K562 (cell line): ENCODE measurements around the gene EXOC4.

Experiments
- CHD2 ChIP-seq: IDR thresholded peaks from 2 replicates; pipeline ENCODE4 v1.6.1; 2011; ENCODE audit warnings: low read depth, low read length
- ESRRA ChIP-seq: fragments of 450-650 bp; IDR thresholded peaks from 2 replicates; pipeline ENCODE4 v1.6.1; 2014; ENCODE audit warnings: low read depth, mild to moderate bottlenecking, moderate library complexity, borderline replicate concordance
- HNRNPL ChIP-seq: fragments of 200-400 bp; formaldehyde crosslinking; IDR thresholded peaks from 2 replicates; pipeline ENCODE4 v1.6.1; 2017; ENCODE audit warnings: low read depth, mild to moderate bottlenecking, low read length
- MXI1 ChIP-seq: IDR thresholded peaks from 2 replicates; pipeline ENCODE4 v1.6.1; 2011; ENCODE audit warnings: low read depth, mild to moderate bottlenecking, improper control_type of control experiment, low read length
- POLR2AphosphoS5 ChIP-seq: IDR thresholded peaks from 2 replicates; pipeline ENCODE4 v1.6.1; 2011; ENCODE audit warnings: mild to moderate bottlenecking, low read depth, low read length, moderate library complexity; ENCODE audit not compliant: control insufficient read depth, insufficient read depth
- RBFOX2 ChIP-seq: fragments of 200-400 bp; formaldehyde crosslinking; IDR thresholded peaks from 2 replicates; pipeline ENCODE4 v1.6.1; 2017; ENCODE audit warnings: low read depth, mild to moderate bottlenecking, low read length, moderate library complexity
- SIN3A ChIP-seq, 2 experiments: fragments of 150-350 bp in 1 of 2; IDR thresholded peaks; 2 replicates each; pipeline ENCODE4 v1.6.1; 2011 to 2016; ENCODE audit warnings: borderline replicate concordance in 2 of 2, low read depth in 2 of 2, low read length in 2 of 2, mild to moderate bottlenecking in 2 of 2, moderate library complexity in 2 of 2; ENCODE audit not compliant: control insufficient read depth in 1 of 2
- TAL1 ChIP-seq: fragments of 450-650 bp; IDR thresholded peaks from 2 replicates; pipeline ENCODE4 v1.6.1; 2016; ENCODE audit warnings: mild to moderate bottlenecking
- TCF7 ChIP-seq: sonication (generic); IDR thresholded peaks from 2 replicates; pipeline ENCODE4 v1.6.1; 2016; ENCODE audit warnings: antibody characterized with exemption, borderline replicate concordance
- TCF7L2 ChIP-seq: fragments of 150-350 bp; IDR thresholded peaks from 2 replicates; pipeline ENCODE4 v1.6.1; 2016; ENCODE audit warnings: low read depth, mild to moderate bottlenecking, low read length, moderate library complexity
- ZSCAN32 ChIP-seq: fragments of 450-650 bp; formaldehyde crosslinking; IDR thresholded peaks from 2 replicates; pipeline ENCODE4 v1.4.0; 2020; ENCODE audit warnings: mild to moderate bottlenecking, moderate library complexity
- ZZZ3 ChIP-seq: fragments of 450-650 bp; IDR thresholded peaks from 2 replicates; pipeline ENCODE4 v1.6.1; 2016; ENCODE audit warnings: antibody characterized with exemption, mild to moderate bottlenecking, moderate library complexity
- TF ChIP-seq, protein P1 (sequence below): sonication (generic); formaldehyde crosslinking; IDR thresholded peaks from 2 replicates; pipeline ENCODE4 v1.9.0; 2022; ENCODE audit warnings: mild to moderate bottlenecking, missing genetic modification reagents
- TF ChIP-seq, protein P2 (sequence below): sonication (generic); formaldehyde crosslinking; IDR thresholded peaks from 2 replicates; pipeline ENCODE4 v1.8.0; 2022; ENCODE audit warnings: mild to moderate bottlenecking, low read depth, missing genetic modification reagents

DNA sequence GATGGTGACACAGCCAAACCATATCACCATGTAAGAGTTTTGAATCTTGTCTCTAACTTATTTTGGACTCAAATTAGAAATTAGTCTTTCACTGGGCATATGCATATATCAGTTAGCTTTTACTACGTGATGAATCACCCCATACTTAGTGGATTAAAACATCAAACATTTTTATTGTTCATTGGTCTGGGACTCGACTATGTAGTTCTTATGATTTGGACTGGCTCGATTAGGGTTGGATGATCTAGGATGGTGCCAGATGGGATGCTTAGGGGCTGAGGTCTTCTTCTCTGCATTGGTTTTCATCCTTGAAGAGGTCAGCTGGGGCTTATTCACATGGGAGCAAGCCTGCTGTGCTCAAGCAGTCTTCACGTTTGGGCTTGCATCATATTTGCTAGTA is 264.9 kb downstream of the EXOC4 start:
- TF ChIP-seq SIN3A (IDR thresholded peaks at IDR 0.05; ENCODE audit: borderline replicate concordance in 2 of 2, control insufficient read depth in 1 of 2, low read depth in 2 of 2, low read length in 2 of 2), result no peak
- TF ChIP-seq CHD2, result no peak
- no peak for TF ChIP-seq RBFOX2
- TF ChIP-seq ZSCAN32 (CRISPR knock-in tag), result no peak
- TF ChIP-seq TCF7L2, result no peak
- TF ChIP-seq, protein P1, sequence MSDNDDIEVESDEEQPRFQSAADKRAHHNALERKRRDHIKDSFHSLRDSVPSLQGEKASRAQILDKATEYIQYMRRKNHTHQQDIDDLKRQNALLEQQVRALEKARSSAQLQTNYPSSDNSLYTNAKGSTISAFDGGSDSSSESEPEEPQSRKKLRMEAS (CRISPR knock-in tag), result no peak
- TF ChIP-seq HNRNPL, result no peak
- no peak for TF ChIP-seq TCF7
- no peak for TF ChIP-seq POLR2AphosphoS5
- TF ChIP-seq ESRRA, result no peak
- TF ChIP-seq ZZZ3, result no peak
- TF ChIP-seq, protein P2, sequence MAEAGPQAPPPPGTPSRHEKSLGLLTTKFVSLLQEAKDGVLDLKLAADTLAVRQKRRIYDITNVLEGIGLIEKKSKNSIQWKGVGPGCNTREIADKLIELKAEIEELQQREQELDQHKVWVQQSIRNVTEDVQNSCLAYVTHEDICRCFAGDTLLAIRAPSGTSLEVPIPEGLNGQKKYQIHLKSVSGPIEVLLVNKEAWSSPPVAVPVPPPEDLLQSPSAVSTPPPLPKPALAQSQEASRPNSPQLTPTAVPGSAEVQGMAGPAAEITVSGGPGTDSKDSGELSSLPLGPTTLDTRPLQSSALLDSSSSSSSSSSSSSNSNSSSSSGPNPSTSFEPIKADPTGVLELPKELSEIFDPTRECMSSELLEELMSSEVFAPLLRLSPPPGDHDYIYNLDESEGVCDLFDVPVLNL (CRISPR knock-in tag), result no peak
- no peak for TF ChIP-seq TAL1
- no peak for TF ChIP-seq MXI1
